HG03045 (cell line): ENCODE measurements around the gene ANAPC16.
"Not testable (repeated sequence)": the region's sequence is repeated elsewhere in the genome, so short reads cannot be mapped to it uniquely, and the experiment has no call there.

Experiments
- ATAC-seq: cut with Tn5 transposase; IDR thresholded peaks from one replicate; pipeline ENCODE4 v1.9.1; 2021; ENCODE audit warnings: mild to moderate bottlenecking, moderate library complexity; ENCODE audit not compliant: unreplicated experiment

Gene ANAPC16

DNA sequence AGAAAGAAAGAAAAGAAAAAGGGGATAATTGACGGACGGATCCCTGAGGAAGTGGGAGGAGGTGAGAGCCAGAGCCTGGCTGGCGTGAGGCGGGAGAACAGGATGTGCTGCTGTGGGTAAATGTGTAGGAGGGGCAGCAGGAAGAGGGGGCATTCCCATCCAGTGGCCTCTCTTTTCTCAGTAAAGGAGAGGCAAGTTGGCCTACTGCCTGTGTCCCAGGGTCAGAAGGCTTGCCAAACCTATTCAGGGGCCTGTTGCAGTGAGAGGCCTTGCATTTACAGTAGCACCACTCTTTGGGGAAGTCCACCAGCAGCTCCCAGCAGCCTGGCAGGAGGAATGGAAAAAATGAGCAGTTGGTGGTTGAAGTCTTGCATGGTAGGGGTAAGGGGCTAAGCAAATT, 26.9 kb downstream of the ANAPC16 start:
- no peak for ATAC-seq

DNA sequence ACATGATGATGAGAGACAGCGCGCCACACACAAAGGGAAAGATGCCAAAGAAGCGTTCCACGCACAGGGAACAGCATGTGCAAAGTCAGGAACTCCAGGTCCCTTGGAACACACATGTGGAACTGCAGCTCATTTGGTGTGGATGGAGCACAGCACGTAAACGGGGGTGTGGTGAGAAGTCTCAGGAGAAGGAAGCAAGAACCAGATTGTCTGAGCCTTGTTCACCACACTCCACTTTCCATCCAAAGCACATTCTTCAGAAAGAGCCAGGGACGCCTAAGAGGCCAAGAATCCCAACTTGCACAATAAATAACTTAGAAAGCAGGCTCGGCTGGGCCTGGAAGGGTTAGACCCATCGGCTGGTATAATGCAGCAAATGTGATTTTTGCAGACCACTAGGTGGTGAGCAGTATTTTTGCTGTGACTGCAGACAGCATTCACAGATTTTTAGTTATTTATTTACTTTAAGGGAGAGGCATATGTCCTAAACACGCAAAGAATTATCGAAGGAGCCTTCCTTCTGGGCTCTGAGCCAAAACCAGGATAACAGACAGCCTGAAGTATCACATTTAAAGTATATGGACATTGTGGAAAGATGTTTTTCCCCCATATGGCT, 28.1 kb downstream of the ANAPC16 start:
- ATAC-seq, result no peak

DNA sequence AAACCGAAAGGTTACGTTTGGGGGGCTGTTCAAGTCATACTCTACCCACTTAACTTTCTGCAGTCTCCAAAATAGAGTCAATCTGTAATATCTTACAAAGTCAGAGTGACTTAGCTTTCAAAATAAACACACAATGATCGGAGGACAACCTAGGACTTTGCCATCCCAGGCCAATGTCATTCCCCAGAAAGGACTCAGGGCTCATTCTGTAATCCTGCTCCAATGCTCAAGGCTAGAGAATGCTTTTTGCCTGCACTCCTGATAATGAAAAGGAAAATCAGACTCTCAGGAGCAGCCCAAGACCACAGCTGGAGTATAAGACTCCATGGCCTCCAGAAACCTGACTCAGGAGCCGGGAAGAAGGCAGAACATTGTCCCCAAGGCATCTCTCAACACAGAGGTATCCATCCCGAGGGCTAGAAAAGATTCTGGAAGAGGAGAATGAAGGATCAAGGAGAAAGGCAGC, 28.8 kb downstream of the ANAPC16 start:
- no peak for ATAC-seq

- ATAC-seq, result no peak
Measured at GRCh38 chr10:72245949-72246525, 30.2 kb downstream of the ANAPC16 start.

GRCh38 chr10:72248468-72249151, 32.8 kb downstream of the ANAPC16 start:
- ATAC-seq, result peak; percentile 76

DNA sequence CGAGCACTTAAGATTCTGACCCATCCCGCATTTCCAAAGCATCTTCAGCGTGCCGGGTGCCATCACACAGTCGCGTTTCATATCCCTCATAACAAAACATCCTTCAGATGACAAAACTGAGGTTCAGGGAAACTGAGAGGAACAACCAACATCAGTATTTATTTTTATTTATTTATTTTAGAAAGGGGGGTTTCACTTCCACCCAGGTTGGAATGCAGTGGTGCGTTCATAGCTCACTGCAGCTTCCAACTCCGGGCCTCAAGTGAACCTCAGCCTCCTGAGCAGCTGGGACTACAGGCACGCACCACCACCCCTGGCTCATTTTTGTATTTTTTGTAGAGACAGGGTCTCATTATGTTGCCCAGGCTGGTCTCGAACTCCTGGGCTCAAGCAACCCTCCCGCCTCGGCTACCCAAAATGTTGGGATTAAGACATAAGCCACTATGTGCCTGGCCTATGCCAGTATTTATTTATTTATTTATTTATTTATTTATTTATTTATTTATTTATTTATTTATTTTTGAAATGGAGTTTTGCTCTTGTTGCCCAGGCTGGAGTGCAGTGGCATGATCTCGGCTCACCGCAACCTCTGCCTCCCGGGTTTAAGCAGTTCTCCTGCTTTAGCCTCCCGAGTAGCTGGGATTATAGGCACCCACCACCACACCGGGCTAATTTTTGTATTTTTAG, 33.5 kb downstream of the ANAPC16 start:
- not testable (repeated sequence) for ATAC-seq

GRCh38 chr10:72250666-72251065, 34.9 kb downstream of the ANAPC16 start:
- no peak for ATAC-seq

- ATAC-seq, result no peak
Measured at GRCh38 chr10:72251635-72252034, 35.8 kb downstream of the ANAPC16 start.

GRCh38 chr10:72252972-72253371, 37.2 kb downstream of the ANAPC16 start:
- ATAC-seq, result no peak

- ATAC-seq, result no peak
Measured at GRCh38 chr10:72253578-72253977, 37.8 kb downstream of the ANAPC16 start.

DNA sequence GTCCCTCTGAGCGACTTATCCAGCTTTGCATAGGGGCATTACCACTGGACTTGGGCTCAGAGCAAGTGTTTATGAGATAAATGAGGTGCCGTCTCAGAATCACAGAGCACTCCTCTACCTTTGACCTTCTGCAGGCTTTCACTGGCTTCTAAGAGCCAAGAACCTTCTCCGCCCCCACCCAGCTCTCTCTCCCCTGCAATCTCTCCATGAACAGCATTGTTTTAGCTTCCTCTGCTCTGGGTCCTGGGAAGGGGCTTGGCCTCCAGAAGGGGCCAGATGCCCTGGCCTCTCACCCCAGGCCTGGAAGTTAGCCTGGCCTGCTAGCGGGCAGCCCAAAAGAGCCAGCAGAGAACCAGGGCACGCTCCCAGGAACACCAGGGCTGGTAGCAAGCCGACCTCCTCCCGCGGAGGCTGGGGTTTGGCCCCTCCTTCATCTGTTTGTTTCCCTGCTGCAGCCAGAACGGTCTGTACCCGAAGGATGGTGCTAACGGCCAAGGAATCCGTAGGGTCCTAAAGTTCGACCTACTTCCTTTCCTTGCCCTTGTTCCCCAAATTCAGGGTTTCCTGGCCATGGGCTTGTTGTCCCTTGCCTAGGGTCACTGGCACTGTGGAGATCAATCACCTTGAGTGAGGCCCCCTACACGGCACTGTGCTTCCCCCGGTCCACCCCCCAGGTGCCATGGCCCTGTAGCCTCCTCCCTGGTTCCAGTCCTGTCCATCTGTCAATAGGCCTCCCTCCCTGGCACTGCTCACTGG, 39.2 kb downstream of the ANAPC16 start:
- ATAC-seq, result no peak

- ATAC-seq, result no peak
Measured at GRCh38 chr10:72255977-72256729, 40.3 kb downstream of the ANAPC16 start.

- no peak for ATAC-seq
Measured at GRCh38 chr10:72257051-72257892, 41.5 kb downstream of the ANAPC16 start.

GRCh38 chr10:72258617-72259016, 42.8 kb downstream of the ANAPC16 start:
- no peak for ATAC-seq

GRCh38 chr10:72259491-72260238, 43.9 kb downstream of the ANAPC16 start:
- no peak for ATAC-seq

GRCh38 chr10:72260239-72260975, 44.6 kb downstream of the ANAPC16 start:
- peak; percentile 66 for ATAC-seq

DNA sequence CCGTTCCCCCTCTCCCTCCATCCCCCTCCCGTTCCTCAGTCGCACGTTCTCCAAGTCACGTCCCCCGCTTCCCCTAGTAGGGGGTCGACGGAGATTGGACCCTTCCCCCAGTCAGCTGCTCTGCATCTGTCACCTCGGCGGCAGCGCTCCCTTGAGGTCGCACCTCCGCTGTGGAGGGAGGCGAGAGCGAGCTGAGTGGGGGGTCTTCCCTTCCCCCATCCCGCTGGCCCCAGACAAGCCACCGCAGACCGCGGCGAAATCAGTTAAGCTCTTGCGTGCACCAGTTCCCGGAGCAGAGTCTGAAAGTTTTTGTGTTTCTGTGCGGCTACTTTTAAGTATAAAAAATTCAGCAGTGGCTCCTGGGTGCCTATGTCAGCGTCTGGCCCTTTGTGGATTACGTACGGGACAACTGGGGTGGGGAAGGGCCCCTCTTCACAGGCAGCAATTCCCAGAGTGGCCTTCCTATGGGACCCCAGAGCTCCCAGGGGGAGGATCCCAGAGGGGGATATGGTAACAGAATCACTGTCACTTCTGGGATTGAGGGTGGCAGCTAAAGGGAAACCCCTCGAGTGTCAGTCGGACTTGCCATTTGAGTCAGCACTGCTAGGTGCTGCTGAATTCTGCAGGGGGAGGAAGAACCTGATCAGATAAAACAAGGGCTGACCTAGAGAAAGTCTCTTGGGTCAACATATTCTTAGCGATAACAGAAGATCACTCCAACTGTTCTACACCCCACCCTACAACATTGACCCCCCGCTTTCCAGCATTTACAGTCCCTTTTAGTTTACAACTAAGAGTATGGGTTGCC, 45.4 kb downstream of the ANAPC16 start:
- ATAC-seq, result peak; percentile 43
